Hepatic stellate cell (primary cell): ENCODE measurements around the gene CLEC14A.

Experiments
- DNase-seq: peaks from one replicate; pipeline ENCODE4 v3.0.0; 2011; ENCODE audit warnings: low spot score

CLEC14A gene

DNA sequence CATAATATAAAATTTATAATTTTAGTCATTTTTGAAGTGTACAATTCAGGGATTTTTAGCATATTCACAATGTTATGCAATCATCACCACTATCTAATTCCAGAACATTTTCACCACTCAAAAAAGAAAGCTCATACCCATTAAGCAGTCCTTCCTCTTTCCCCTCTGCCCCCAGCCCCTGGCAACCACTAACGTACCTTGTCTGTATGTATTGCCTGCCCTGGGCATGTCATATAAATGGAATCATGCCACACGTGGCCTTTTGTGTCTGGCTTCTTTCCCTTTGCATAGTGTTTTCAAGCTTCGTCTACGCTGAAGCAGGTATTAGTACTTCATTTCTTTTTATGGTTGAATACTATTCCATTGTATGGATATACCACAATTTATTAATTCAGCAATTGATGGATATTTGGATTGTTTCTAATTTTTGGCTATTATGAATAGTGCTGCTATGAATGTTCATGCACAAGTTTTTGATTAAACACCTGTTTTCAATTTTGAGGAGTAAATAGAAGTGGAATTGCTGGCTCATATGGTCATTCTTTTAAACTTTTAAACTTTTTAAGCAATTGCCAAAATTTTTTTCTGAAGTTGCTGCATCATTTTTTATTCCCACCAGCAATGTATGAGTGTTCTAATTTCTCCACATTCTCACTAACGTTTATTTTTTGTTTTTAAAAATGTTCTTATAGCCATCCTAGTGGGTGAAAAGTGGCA is 49.8 kb downstream of the CLEC14A start:
- DNase-seq: no peak

DNA sequence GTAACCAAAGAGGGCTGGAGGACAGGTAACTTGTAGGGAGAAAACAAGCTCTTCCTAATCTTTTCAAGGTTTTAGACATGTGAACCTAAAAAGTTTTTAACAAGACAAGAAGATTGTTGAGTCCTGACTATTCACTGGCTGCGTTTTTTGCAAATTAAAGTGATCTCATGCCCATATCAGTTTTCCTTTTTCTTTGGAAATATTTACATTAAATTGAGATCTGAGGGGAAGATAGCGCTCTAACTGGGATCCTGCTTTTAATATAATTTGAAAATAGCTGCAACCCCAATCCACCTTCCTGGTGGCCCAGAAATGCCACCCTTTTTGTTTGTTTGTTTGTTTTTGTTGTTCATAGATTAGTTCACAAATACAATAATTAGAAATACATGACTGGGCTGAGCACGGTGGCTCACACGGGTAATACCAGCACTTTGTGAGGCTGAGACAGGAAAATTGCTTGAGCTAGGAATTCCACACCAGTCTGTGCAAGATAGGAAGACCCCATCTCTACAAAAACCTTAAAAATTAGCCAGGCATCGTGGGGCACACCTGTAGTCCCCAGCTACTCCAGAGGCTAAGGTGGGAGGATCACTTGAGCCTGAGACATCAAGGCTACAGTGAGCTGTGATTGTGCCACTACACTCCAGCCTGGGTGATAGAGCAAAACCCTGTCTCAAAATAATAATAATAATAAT is 50.6 kb downstream of the CLEC14A start:
- no peak for DNase-seq

DNA sequence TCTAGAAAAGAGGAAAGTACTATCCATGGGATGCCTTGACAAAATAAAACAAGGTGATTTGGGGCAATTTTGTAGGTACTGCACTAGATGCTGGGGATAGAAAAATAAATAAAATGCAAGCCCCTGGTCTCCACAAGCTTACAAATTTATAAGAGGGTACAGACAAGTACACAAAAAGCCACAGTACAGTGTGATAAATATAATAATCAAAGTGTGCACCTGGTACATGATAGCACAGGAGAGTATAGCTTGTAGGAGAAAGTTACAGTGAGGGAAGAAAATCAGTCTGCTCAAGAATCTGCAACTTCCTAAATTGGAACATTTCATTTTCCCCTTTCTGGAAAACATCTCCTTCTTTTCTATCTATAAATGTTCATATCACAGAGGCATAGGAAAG is 51.2 kb downstream of the CLEC14A start:
- DNase-seq: no peak
